DND-41 (cell line): ENCODE data around the gene DEFB124.

Experiments
- EZH2 ChIP-seq: IDR thresholded peaks from 3 replicates; pipeline ENCODE4 v1.6.1; 2012; ENCODE audit warnings: borderline replicate concordance, low read depth, mild to moderate bottlenecking, moderate library complexity, low read length, inconsistent platforms; ENCODE audit not compliant: severe bottlenecking
- TF ChIP-seq, protein P1 (sequence below): IDR thresholded peaks from 2 replicates; pipeline ENCODE4 v1.5.1; 2012; ENCODE audit warnings: borderline replicate concordance, low read length, moderate library complexity, mild to moderate bottlenecking; ENCODE audit not compliant: poor library complexity, severe bottlenecking; ENCODE audit errors: extremely low read depth

GRCh38 chr20:31514154-31515071, 39.5 kb upstream of the DEFB124 start, which contains the start of gene HM13:
- TF ChIP-seq, protein P1, sequence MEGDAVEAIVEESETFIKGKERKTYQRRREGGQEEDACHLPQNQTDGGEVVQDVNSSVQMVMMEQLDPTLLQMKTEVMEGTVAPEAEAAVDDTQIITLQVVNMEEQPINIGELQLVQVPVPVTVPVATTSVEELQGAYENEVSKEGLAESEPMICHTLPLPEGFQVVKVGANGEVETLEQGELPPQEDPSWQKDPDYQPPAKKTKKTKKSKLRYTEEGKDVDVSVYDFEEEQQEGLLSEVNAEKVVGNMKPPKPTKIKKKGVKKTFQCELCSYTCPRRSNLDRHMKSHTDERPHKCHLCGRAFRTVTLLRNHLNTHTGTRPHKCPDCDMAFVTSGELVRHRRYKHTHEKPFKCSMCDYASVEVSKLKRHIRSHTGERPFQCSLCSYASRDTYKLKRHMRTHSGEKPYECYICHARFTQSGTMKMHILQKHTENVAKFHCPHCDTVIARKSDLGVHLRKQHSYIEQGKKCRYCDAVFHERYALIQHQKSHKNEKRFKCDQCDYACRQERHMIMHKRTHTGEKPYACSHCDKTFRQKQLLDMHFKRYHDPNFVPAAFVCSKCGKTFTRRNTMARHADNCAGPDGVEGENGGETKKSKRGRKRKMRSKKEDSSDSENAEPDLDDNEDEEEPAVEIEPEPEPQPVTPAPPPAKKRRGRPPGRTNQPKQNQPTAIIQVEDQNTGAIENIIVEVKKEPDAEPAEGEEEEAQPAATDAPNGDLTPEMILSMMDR: peak; percentile 96
- TF ChIP-seq EZH2: no peak
